Activated naive CD8-positive, alpha-beta T cell treated with anti-CD3 and anti-CD28 coated beads, Interleukin-2, amount 10 ng/mL, durations not matched to agents 7 days and 5 days (primary cell): ENCODE results near the gene GAGE10. TPM values are rescaled to one million over a fixed set of nuclear protein-coding genes. Genes with fewer than 3 reads are reported as not detected.
A peak's percentile ranks its signal among the peaks of the same experiment; 100 is the strongest.

Experiments used
- ATAC-seq: fragments of 150-1000 bp; cut with Tn5 transposase; one replicate; pipeline ENCODE4 v1.10.0; 2021; ENCODE audit warnings: low read depth, moderate library complexity
- POLR2A ChIA-PET: fragments of 350-600 bp; sonication (Branson Sonifier 250); formaldehyde crosslinking; loops from one replicate; lab custom pipeline; 2021; ENCODE audit warnings: antibody characterized with exemption; lab: Charles Lee
- DNase-seq: peaks from one replicate; pipeline ENCODE4 v3.0.0; 2021
- H3K27ac Mint-ChIP-seq: one replicate; pipeline ENCODE4 v1.8.0; 2022; ENCODE audit warnings: mild to moderate bottlenecking, mixed read lengths
- H3K27me3 Mint-ChIP-seq: one replicate; pipeline ENCODE4 v1.8.0; 2022; ENCODE audit warnings: mild to moderate bottlenecking, moderate library complexity, mixed read lengths
- H3K36me3 Mint-ChIP-seq: one replicate; pipeline ENCODE4 v1.8.0; 2021; ENCODE audit warnings: mild to moderate bottlenecking, mixed read lengths
- H3K4me1 Mint-ChIP-seq: one replicate; pipeline ENCODE4 v1.8.0; 2021; ENCODE audit warnings: mixed read lengths
- H3K4me3 Mint-ChIP-seq: one replicate; pipeline ENCODE4 v1.8.0; 2022; ENCODE audit warnings: mild to moderate bottlenecking, moderate library complexity, mixed read lengths
- H3K9me3 Mint-ChIP-seq: one replicate; pipeline ENCODE4 v1.8.0; 2021; ENCODE audit warnings: mixed read lengths
- total RNA-seq, 2 experiments: library from RNA; stranded (reverse); gene quantifications; one replicate each; pipeline ENCODE4 v1.2.3, GENCODE V29; 2021

The GAGE10 gene, protein sequence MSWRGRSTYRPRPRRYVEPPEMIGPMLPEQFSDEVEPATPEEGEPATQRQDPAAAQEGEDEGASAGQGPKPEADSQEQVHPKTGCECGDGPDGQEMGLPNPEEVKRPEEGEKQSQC
- not detected for total RNA-seq

DNA sequence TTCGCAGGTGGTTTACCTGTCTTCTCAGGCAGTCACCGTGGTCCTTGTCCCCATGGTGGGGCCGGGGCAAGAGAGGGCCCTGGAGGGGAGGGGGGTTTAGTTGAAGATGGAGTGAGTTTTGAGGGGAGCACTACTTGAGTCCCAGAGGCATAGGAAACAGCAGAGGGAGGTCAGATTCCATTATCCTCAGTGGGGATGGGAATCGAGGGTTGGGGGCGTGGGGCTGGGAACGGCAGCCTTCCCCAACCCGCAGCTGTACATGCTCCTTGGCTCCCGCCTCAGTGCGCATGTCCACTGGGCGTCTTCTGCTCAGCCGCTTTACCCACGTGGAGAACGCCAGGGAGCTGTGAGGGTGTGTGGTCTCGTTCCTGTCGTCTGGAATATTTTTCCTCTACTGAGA lies at the start of gene GAGE10:
TSS of gene GAGE10 (plus strand) at position 301 of the 400 bp plus-strand sequence. CDS start 1,214 bp downstream, outside the sequence.
- Mint-ChIP-seq H3K9me3 (no peaks in the 10 kb centered on the region), H3K4me3 (no peak within 1 kb of the TSS), H3K4me1 (no peaks in the 10 kb centered on the region), H3K27me3 (no peaks in the 10 kb centered on the region), H3K27ac (no peak within 1 kb of the TSS), H3K36me3 (no peaks in the 10 kb centered on the region)
- ATAC-seq, result no peak
- no peak for DNase-seq
- POLR2A ChIA-PET, result no interaction called here

DNA sequence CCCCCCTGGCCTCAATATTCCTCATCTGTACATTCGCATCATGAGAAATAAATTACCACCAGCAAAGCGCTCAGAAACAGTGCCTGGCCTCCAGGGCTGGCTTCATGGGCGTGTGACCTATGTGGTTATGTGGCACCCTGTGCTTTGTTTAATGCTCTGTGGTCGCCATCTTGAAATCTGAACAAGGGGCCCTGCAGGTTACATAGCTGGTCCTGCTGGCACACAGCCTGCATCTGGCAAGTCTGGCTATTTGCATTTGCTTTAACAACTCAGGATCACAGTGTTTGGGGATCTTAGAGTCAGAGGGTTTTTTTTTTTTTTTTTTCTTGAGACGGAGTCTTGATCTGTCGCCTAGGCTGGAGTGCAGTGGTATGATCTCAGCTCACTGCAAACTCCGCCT lies 48.8 kb upstream of the GAGE10 start:
- H3K27ac Mint-ChIP-seq, result no peak overlapping the region
- H3K9me3 Mint-ChIP-seq, result no peaks in the 10 kb centered on the region
- H3K4me3 Mint-ChIP-seq, result no peak overlapping the region
- no peak for DNase-seq
- peaks cover 22% of the 10 kb centered on the region for H3K4me1 Mint-ChIP-seq
- no peak for ATAC-seq
- H3K27me3 Mint-ChIP-seq, result no peaks in the 10 kb centered on the region
- peaks cover 18% of the 10 kb centered on the region for H3K36me3 Mint-ChIP-seq
- POLR2A ChIA-PET, result interaction anchor here (0.7 kb wide), 2 partner anchors 92 to 97 kb away, joined by 3 to 5 read pairs; no protein-coding TSS in a partner anchor

DNA sequence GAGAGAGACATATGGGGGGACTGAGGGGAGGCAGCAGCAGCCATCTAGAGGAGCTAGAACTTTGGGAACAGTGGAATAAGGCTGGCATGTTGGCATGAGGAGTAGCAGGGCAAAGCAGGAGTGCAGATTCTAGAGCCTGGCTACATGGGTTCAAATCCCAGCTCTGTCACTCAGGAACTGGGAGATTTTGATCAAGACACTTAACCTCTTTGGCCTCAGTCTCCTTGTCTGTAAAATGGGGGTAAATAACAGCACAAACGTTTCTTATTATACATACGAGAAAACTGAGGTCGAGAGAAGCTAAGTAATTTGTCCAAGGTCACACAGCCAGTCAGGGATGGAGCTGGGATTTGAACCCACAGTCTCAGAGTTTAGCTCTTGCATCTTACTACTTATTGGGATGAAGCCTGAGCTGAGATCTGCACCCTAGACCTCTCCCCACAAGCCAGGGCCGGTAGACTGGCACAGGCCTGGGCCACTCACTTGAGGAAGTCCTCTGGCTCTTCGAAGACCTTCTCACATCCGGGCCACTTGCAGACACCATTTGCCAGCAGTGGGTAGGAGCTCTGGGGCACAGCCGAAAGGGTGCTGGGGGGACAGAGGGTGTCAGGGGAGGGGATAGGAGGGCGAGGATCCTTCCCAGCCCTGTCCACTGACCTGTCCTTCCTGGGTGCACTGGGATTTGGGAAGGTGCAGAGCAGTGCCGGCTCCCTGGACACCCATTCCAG lies 47.0 kb upstream of the GAGE10 start:
- no peak for DNase-seq
- H3K4me1 Mint-ChIP-seq, result peaks cover 20% of the 10 kb centered on the region
- ATAC-seq, result no peak
- H3K4me3 Mint-ChIP-seq, result no peak overlapping the region
- peak overlapping the region; percentile 70 for H3K27ac Mint-ChIP-seq
- H3K36me3 Mint-ChIP-seq, result peaks cover 17% of the 10 kb centered on the region
- H3K27me3 Mint-ChIP-seq, result no peaks in the 10 kb centered on the region
- H3K9me3 Mint-ChIP-seq, result no peaks in the 10 kb centered on the region
- POLR2A ChIA-PET, result interaction anchor here (0.7 to 3.1 kb wide), 2 partner anchors 12 to 17 kb away, joined by 3 to 14 read pairs; partner anchors contain the start of gene PPP1R3F

DNA sequence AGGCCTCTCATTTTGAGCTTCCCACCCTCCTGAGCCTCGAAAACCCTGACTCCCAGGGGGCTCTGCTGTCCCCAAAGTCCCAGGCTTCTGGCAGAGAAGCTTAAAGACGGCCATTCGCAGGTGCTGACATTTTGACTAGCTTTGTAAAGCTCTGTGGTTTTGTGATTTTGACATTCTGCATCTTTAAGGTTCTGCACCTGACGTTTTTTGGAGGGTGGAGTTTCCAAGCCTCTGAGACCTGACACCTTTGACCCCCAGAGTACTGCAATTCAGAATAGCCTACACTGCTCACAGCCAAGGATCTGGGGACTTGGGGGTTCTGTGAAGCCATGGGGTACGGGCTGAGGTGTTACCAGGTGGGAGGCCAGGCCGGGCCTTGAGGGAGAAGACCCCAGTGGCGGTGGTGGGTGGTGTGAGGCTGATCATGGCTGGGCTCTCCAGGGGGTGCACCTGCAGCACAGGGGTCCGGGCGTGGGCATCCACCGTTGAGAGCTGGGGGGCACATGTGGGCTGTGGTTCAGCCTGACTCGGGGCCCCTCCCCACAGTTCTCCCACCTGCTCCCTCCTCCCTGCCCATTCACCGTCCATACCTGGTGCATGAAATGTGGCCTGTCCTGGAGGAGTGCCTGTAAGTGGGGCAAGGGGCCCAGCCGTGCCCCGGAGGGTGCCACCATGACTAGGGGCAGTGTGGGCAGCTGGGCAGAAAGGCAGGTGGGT lies 46.2 kb upstream of the GAGE10 start:
- H3K4me3 Mint-ChIP-seq, result no peak overlapping the region
- H3K27me3 Mint-ChIP-seq, result no peaks in the 10 kb centered on the region
- peaks cover 13% of the 10 kb centered on the region for H3K36me3 Mint-ChIP-seq
- POLR2A ChIA-PET, result interaction anchor here (0.6 to 3.1 kb wide), 4 partner anchors 12 to 298 kb away, joined by 3 to 14 read pairs (median 3); partner anchors contain the start of gene PPP1R3F
- no peaks in the 10 kb centered on the region for H3K9me3 Mint-ChIP-seq
- DNase-seq (no peak), ATAC-seq (no peak)
- H3K4me1 Mint-ChIP-seq, result peaks cover 21% of the 10 kb centered on the region
- peak overlapping the region; percentile 54 for H3K27ac Mint-ChIP-seq

DNA sequence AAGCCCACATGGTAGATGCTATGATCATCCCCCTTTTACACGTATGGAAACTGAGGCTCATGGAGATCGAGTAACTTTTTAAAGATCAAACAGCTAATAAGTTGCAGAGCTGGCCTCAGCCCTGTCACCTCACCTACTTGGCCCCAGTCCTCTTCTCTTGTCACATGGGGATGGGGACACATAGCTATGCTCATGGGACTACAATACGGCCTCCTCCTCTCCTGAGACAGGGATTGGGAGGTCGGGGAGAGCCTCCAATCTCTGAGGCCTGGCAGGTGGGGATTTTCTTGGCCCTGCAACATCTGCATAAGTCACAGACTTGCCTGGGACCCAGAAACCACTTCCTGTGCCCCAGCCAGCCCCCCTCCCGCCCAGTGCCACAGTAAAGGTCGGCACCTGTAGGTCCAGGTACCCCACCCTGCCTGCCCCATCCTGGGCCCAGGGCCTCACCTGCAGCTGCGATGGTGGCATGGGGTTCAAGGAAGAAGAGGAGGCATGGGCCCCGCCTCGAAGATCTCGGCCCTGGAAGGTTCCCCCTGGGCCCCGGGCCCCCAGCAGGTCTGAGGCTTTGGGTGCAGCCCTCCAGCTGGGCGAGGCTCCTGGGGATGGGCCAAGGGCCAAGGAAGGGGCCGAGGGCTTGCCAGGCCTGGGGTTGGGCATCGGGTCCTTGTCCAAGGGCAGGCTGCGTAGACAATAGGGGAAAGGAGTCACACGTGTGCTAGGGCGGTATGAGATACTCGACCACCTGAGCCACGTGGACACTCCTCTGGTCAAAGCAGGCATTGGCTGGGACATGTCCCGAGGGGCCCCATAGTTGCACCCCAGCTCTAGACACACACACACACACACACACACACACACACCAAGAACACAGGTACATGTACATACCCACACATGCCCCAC lies 45.3 kb upstream of the GAGE10 start:
- H3K9me3 Mint-ChIP-seq, result no peaks in the 10 kb centered on the region
- ATAC-seq (peak; percentile 51), DNase-seq (no peak)
- H3K36me3 Mint-ChIP-seq, result peaks cover 8% of the 10 kb centered on the region
- peaks cover 19% of the 10 kb centered on the region for H3K4me1 Mint-ChIP-seq
- POLR2A ChIA-PET, result interaction anchor here (0.6 to 3.1 kb wide), 4 partner anchors 11 to 299 kb away, joined by 3 to 14 read pairs (median 4); partner anchors contain the start of genes CCDC22 and PPP1R3F
- no peaks in the 10 kb centered on the region for H3K27me3 Mint-ChIP-seq
- H3K27ac Mint-ChIP-seq, result peak overlapping the region; percentile 60
- peak overlapping the region; percentile 42 for H3K4me3 Mint-ChIP-seq

DNA sequence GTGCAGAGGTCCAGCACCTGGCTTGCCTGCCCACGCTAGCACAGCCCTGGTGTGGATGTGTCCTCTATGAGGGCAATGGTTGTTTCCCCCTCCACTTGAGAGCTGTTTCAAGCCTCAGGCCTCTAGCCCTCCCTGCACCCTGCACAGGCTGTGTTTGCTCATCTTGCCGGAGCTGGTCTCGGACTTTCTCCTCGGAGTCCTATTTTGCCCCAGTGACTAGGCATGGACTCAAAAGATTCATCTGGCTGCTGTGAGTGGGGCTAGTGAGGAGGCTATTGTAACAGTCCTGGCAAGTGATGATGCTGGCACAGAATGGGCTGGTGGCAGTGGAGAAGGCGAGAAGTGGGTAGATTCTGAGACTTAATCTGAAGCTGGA lies 44.7 kb upstream of the GAGE10 start:
- peak overlapping the region; percentile 60 for H3K27ac Mint-ChIP-seq
- H3K4me1 Mint-ChIP-seq, result peaks cover 19% of the 10 kb centered on the region
- H3K4me3 Mint-ChIP-seq, result peak overlapping the region; percentile 68
- no peak for DNase-seq
- no peaks in the 10 kb centered on the region for H3K27me3 Mint-ChIP-seq
- POLR2A ChIA-PET, result interaction anchor here (2.0 to 3.1 kb wide), 2 partner anchors 10 to 24 kb away, joined by 4 to 14 read pairs; partner anchors contain the start of genes CCDC22 and PPP1R3F
- ATAC-seq, result no peak
- H3K36me3 Mint-ChIP-seq, result peaks cover 8% of the 10 kb centered on the region
- H3K9me3 Mint-ChIP-seq, result no peaks in the 10 kb centered on the region

DNA sequence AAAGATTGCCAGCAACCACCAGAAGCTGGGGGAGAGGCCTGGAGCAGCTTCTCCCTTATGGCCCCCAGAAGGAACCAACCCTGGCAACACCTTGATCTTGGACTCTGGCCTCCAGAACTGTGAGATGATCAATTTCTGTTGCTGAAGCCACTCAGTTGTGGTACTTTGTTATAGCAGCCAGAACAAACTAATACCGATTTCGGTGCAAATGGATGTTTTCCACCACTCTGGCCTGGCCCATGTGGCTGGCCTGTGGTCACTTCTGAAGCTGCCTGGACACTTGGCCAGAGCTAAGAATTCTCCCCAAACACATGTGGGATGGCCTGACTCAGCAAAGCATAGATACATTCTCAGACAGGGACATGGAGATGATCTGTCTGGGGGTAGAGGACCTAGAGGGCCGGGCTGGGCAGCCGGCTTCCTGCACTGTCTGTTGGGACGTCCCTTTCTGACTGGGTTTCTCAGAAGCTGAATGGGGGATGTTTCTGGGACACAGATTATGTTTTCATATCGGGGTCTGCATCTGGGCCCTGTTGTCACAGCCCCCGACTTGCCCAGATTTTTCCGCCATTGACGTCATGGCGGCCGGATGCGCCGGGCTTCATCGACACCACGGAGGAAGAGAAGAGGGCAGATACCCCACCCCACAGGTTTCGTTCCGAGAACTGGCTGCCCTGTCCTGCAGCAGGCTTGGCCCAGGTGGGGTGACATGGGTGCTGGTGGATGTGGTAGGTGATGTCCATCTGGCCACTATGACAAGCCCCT lies 43.0 kb upstream of the GAGE10 start:
- Mint-ChIP-seq H3K27ac (peak overlapping the region; percentile 63), H3K36me3 (peaks cover 8% of the 10 kb centered on the region), H3K9me3 (no peaks in the 10 kb centered on the region), H3K4me1 (peaks cover 27% of the 10 kb centered on the region), H3K27me3 (no peaks in the 10 kb centered on the region), H3K4me3 (peak overlapping the region; percentile 75)
- DNase-seq (no peak), ATAC-seq (no peak)
- POLR2A ChIA-PET, result interaction anchor here (0.5 kb wide), 1 partner anchor 180 kb away, joined by 4 read pairs; no protein-coding TSS in a partner anchor

DNA sequence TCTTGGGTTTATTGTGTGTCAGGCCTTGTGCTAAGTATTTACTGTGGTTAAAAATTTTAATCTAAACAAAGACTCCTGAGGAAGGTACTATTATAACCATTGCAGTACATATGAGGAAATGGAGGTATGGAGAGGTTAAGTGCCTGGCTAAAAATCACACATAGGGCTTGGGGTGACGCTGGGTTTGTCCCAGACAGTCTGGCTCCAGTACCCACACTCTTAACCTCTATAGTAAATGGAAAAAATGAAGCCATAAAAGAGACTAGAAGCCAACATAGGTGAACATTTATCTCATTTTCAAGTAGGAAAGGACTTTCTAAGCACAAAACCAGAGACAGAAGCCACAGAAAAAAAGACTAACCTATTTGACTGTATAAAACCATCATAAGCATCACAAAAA lies 40.8 kb upstream of the GAGE10 start:
- no peaks in the 10 kb centered on the region for H3K9me3 Mint-ChIP-seq
- ATAC-seq (no peak), DNase-seq (no peak)
- no peaks in the 10 kb centered on the region for H3K27me3 Mint-ChIP-seq
- H3K4me3 Mint-ChIP-seq, result peak overlapping the region; percentile 91
- peaks cover 8% of the 10 kb centered on the region for H3K36me3 Mint-ChIP-seq
- peaks cover 29% of the 10 kb centered on the region for H3K4me1 Mint-ChIP-seq
- POLR2A ChIA-PET, result no interaction called here
- peak overlapping the region; percentile 74 for H3K27ac Mint-ChIP-seq

DNA sequence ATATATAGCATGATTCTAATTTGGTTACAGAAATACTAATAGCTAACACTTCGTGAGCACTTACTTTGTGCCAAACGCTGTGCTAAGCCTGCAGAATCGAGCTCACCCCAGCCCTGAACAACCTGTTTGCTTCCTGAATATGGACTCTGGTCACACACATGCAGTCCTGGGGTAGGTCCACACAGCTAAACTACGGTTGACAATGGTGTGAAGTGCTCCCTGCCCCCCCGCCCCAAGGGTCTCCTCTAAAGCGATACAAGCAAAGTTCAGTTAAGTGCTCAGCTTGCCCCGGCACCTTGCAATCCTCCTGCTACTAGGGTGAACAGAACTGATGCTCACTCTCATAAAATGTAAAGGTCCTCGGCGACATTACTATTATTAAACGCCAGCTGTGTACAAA lies 39.8 kb upstream of the GAGE10 start:
- Mint-ChIP-seq H3K36me3 (peaks cover 6% of the 10 kb centered on the region), H3K9me3 (no peaks in the 10 kb centered on the region), H3K4me3 (peak overlapping the region; percentile 91), H3K4me1 (peaks cover 31% of the 10 kb centered on the region), H3K27me3 (no peaks in the 10 kb centered on the region), H3K27ac (peak overlapping the region; percentile 56)
- ATAC-seq (no peak), DNase-seq (no peak)
- POLR2A ChIA-PET, result interaction anchor here (0.6 to 1.3 kb wide), 4 partner anchors 14 to 41 kb away, joined by 3 read pairs; partner anchors contain the start of gene CCDC22

DNA sequence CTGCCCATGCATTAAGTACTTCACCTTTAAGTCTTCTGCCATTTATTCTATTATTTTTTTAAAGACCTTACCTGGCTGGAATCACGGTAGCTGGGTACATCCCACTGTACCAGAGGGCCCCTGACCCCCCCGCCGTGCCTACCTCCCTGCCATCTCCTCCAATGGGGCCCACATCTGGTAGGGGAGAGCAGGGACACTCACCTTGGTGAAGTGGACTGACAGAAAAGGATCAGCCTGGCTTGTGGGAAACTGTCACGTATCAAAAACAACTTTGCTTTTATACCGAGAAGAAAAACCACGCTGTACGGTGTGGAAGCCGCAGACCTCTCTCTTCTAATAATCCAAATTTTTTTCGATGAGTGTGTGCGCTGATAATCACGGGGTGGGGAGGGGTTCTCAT lies 39.0 kb upstream of the GAGE10 start, which contains the start of gene FOXP3:
TSS of gene FOXP3 (minus strand) at position 251 of the 400 bp plus-strand sequence. CDS start 6,205 bp downstream, outside the sequence.
- DNase-seq (no peak), ATAC-seq (no peak)
- Mint-ChIP-seq H3K36me3 (peaks cover 6% of the 10 kb centered on the region), H3K27ac (peak within 1 kb of the TSS; percentile 75), H3K4me3 (peak within 1 kb of the TSS; percentile 91), H3K9me3 (no peaks in the 10 kb centered on the region), H3K4me1 (peaks cover 27% of the 10 kb centered on the region), H3K27me3 (no peaks in the 10 kb centered on the region)
- POLR2A ChIA-PET, result interaction anchor here (1.0 kb wide), 1 partner anchor 15 kb away, joined by 3 read pairs; no protein-coding TSS in a partner anchor

DNA sequence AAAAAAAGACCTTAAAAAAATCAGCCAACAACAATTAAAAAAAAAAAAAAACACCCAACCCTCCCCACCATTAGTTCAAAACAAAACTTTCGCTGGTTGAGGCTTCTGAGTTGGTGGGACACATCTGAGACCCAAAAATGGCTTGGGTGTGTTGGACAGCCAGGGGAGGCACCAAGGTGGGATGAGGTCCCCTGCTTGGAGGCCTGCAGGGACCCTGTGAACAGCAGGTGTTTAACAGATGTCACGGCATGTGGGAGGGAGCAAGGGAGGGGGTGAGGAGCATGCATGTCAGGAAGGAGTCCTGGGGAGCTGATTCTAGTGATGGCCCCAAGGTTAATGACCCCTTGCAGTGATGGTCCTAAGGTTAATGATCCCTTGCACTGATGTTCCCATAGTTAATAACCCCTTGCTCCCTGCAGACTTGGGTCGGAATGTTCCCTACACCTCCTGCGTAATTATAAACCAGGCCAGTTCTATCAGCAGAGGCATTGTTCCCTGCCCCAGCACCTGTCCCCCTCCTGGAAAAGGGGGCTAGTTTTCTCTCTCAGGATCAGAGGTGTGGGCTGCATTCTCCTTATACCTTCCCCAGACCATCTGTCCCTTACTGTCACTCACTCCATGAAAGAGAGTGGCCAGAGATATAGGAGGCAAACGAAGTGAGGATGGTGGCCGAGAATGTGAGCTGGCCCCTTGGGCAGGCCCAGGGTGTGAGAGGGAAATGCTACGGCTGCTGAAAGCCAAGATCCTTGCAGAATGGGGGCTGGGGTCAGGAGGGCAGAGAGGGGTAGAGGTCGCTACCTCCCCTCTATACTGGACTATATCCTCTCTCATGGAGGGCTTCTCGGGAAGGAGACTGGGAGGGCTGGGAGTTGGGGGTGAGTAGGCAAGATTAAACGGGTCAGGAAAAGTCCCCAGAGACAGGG lies 36.7 kb upstream of the GAGE10 start:
- Mint-ChIP-seq H3K4me1 (peaks cover 28% of the 10 kb centered on the region), H3K4me3 (peak overlapping the region; percentile 5), H3K9me3 (no peaks in the 10 kb centered on the region), H3K36me3 (peaks cover 5% of the 10 kb centered on the region), H3K27me3 (no peaks in the 10 kb centered on the region), H3K27ac (no peak overlapping the region)
- ATAC-seq (no peak), DNase-seq (no peak)
- POLR2A ChIA-PET, result no interaction called here
